ENCODE results near the gene EVI2B.
A peak's percentile ranks its signal among the peaks of the same experiment; 100 is the strongest.
"Not testable (repeated sequence)": the region's sequence is repeated elsewhere in the genome, so short reads cannot be mapped to it uniquely, and the experiment has no call there.

Gene EVI2B

GRCh38 chr17:31273516-31273915, 40.3 kb downstream of the EVI2B start:
- no peak overlapping the region for H3K4me3 ChIP-seq (ENCODE audit: low read length)
- no peak for DNase-seq (ENCODE audit: low read depth)
- TF ChIP-seq CTCF (conservative IDR thresholded peaks at IDR 0.05; ENCODE audit: low read length): no peak

GRCh38 chr17:31272803-31273202, 41.1 kb downstream of the EVI2B start:
- no peak for DNase-seq (ENCODE audit: low read depth)
- H3K4me3 ChIP-seq (ENCODE audit: low read length): no peak overlapping the region
- TF ChIP-seq CTCF (conservative IDR thresholded peaks at IDR 0.05; ENCODE audit: low read length): no peak

GRCh38 chr17:31272236-31272635, 41.6 kb downstream of the EVI2B start:
- DNase-seq (ENCODE audit: low read depth): no peak
- no peak for TF ChIP-seq CTCF (conservative IDR thresholded peaks at IDR 0.05; ENCODE audit: low read length)

GRCh38 chr17:31269578-31269983, 44.3 kb downstream of the EVI2B start:
- no peak overlapping the region for H3K4me3 ChIP-seq (ENCODE audit: low read length)
- DNase-seq (ENCODE audit: low read depth): peak; percentile 100
- no peak for TF ChIP-seq CTCF (conservative IDR thresholded peaks at IDR 0.05; ENCODE audit: low read length)

More at GRCh38 chr17:31272236-31272635, 41.6 kb downstream of the EVI2B start:
- no peak overlapping the region for H3K4me3 ChIP-seq (ENCODE audit: low read length)

- no peak for DNase-seq (ENCODE audit: low read depth)
- no peak for TF ChIP-seq CTCF (conservative IDR thresholded peaks at IDR 0.05; ENCODE audit: low read length)
- no peak overlapping the region for H3K4me3 ChIP-seq (ENCODE audit: low read length)
These were observed 44.7 kb downstream of the EVI2B start for GRCh38 chr17:31269036-31269577.

GRCh38 chr17:31266042-31266441, 47.8 kb downstream of the EVI2B start:
- no peak for TF ChIP-seq CTCF (conservative IDR thresholded peaks at IDR 0.05; ENCODE audit: low read length)
- DNase-seq (ENCODE audit: low read depth): no peak
- H3K4me3 ChIP-seq (ENCODE audit: low read length): no peak overlapping the region

GRCh38 chr17:31262923-31263322, 50.9 kb downstream of the EVI2B start:
- H3K4me3 ChIP-seq (ENCODE audit: low read length); DNase-seq (ENCODE audit: low read depth): not testable (repeated sequence)

GRCh38 chr17:31261601-31262000, 52.3 kb downstream of the EVI2B start:
- no peak overlapping the region for H3K4me3 ChIP-seq (ENCODE audit: low read length)
- TF ChIP-seq CTCF (conservative IDR thresholded peaks at IDR 0.05; ENCODE audit: low read length): no peak
- DNase-seq (ENCODE audit: low read depth): no peak

Data from AG10803 (cell line).